ENCODE results near the gene POLR3K.
A peak's percentile ranks its signal among the peaks of the same experiment; 100 is the strongest.

Gene POLR3K

DNA sequence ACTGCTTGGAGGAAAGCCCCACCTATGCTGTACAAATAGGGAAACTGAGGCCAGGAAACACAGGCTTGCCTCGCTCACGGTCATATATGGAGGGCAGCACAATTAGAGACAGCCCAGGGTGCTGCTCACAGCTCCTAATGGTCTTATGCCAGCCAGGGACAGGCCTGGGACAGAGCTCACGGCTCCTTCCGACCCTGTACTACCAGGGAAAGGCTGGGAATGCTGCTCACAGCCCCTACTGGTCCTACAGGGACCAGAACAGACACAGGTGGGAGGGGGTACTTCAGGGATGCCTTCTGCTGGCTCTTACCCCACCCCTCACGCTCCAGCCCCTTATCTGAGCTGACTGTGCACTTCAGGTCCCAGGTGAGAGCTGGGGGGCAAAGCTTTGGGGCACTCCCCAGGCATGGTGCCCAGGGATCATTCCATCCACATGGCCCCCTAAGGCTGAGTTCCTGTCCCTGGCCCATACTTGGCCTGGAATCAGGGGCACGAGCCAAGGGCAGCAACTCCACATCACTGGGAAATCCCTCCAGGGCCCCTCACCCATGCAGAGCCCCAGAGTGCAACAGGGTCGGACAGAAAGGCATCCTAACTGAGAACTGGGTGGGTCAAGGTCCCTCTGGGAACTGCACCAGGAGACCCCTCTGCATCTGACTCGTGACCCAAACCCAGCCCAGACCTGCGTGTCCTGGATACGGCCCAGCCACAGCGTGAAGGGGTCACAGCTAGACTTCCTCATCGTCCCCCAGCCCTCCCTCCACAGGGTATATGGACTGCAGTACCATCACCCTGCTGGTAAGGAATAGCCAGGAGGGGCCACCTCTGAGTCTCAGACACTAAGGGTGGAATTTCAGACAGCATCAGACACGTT is 13.1 kb upstream of the POLR3K start:
- FAIRE-seq (no peak), DNase-seq (ENCODE audit: extremely low spot score, insufficient read length, low read depth) (no peak)

DNA sequence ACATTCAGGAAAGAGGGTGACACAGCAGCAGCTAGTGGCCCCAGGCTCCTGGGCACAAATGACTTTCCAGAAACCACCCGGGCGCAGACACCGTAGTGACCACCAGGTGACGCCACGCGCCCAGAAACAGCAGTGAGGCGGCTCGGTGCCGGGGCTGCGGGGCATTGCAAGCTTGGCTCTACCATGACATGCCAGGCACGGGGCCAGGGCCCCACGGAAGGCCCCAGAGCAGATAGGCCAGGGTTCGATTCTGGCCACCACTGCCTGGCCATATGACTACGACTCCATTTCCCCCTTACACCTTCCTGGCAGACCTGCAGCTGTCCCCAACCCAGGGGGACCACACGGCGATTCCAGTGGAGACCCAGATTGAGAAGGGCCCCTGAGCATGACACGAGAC is 12.3 kb upstream of the POLR3K start:
- FAIRE-seq, result peak; percentile 77
- peak; percentile 82 for DNase-seq (ENCODE audit: extremely low spot score, insufficient read length, low read depth)

DNA sequence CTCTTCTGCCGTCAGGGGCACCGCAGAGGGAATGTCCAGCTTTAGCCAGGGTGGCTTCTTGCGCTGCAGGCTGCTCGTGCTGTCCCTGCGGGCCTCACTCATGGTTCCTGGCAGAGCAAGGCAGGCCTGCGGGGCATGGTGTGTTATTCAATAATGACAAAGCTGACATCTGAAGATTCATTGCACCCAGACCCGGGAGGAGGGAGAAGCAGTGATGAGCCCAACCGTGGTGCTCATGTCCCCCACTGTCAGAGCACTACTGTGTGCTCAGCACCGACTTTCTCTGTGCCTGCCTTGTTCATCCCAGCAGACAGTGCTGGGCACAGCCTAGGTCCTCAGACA is 11.5 kb upstream of the POLR3K start:
- FAIRE-seq (no peak), DNase-seq (ENCODE audit: extremely low spot score, insufficient read length, low read depth) (no peak)

DNA sequence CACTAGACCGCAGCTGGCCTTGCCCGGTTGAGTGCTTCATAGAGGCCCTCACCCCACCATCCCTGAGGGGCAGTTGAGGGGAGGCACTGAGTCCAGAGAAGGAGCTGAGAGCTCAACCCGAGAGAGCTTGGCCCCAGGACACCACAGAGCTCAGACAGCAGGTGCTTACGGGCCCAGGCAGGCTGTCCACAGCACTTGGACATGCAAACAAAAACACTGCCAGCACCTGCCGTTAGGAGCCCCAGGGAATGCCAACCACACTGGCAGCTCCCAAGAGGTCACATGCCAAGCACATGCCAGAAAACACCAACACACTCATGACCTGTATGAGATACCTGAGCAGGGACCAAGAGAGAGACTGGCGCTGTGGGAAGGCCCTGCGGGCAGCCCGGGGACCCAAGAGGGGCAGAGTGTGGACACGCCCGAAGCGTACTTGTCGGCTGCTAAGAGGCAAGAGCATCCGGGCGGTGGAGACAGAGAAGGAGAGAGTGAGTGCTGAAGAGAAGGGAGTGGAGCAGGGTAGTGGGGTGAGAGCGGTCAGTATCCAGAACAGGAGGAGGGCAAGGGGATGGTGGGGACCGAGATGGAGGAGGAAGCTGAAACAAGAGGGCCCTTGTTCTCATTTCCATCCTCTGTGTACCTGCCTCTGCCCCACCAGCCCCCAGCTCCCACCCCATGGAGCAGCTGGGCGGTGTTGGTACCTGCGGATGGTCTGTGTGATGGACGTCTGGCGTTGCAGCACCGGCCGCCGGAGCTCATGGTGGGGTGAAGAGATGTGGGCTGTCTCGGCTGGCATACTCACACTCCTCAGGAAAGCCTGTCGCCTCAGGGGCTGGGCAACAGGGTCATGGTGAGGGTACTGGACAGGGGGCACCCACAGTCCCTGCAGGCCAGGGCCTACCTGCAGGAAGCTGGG is 10.8 kb upstream of the POLR3K start:
- DNase-seq (ENCODE audit: extremely low spot score, insufficient read length, low read depth) (no peak), FAIRE-seq (no peak)

DNA sequence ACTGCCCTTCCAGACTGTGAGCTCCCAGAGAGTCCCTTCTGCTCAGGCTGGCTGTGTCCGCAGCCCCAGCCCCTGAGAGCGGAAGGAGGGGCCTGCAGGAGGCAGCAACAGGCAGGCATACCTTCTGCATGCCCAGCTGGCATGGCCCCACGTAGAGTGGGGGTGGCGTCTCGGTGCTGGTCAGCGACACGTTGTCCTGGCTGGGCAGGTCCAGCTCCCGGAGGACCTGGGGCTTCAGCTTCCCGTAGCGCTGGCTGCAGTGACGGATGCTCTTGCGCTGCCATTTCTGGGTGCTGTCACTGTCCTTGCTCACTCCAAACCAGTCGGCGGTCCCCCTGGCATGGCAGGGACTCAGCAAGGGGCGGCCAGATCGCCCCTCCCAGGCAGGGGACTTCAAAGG is 10.1 kb upstream of the POLR3K start:
- no peak for FAIRE-seq
- DNase-seq (ENCODE audit: extremely low spot score, insufficient read length, low read depth), result no peak

DNA sequence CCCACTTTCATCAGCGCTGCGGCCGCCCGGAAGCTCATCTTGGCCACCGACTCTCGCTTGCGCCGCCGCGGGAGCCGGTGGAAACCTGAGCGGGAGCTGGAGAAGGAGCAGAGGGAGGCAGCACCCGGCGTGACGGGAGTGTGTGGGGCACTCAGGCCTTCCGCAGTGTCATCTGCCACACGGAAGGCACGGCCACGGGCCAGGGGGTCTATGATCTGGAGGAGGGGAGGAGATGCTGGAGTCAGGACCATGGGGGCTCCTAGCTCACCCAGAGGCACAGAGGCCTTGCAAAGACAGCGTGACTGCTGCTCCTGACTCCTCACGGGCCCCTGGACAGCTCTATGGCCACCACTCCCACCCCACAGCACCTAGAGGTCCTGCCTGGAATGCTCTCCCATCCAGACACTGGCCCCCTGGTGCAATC is 9.6 kb upstream of the POLR3K start:
- FAIRE-seq, result no peak

DNA sequence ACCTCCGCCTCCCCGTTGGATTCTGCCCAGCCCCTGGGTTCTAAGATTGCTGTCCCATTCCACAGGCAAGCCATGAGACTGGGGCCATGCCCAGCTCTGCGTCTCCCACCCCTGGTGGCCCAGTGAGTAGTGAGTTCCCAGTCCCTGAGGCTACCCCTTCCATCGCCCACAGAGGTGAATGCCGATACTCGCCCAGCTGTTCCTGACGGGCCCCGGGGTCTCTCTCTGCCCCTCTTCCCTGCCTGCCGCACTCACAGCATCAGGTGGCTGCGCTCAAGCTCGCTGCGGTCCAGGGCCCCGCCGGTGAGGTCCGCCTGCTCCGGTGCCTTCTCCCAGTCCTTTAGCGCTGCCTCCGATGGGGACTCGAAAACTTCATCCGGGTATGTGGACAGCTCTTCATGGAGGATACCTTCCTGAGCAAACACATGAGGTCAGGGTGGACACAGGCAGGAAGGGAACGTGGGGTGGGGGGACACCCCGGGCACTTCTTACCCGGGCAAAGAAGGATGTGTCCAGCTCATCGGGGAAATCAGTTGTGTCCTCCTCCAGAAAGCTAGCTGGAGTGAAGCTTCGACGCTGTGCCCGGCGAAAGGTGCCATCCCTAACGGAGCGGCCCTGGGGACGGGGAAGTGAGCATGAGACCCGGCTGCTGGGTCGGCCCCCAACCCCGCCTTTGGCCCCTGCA is 9.0 kb upstream of the POLR3K start:
- no peak for DNase-seq (ENCODE audit: extremely low spot score, insufficient read length, low read depth)
- no peak for FAIRE-seq

More for the DNA sequence above, 9.6 kb upstream of the POLR3K start:
- DNase-seq (ENCODE audit: extremely low spot score, insufficient read length, low read depth), result no peak

DNA sequence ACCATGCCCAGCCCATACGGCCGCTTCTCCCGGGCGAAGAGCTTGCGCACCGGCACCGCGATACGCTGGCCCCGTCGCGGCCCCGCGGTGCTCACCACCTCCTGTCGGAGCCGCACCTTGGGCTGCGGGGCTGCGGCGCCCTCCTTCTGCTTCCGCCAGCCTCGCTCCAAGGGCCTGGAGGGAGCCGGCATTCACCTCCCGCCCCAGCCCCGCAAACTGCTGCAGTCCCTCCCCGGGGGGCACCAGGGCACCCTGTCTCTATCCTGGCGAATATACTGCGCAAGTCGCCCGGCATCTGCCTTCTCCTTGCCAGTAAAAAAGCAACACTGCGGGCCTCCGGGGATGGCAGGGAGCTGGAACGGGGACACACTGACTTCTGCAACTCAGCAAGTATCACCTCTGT is 8.5 kb upstream of the POLR3K start:
- no peak for DNase-seq (ENCODE audit: extremely low spot score, insufficient read length, low read depth)
- no peak for FAIRE-seq

DNA sequence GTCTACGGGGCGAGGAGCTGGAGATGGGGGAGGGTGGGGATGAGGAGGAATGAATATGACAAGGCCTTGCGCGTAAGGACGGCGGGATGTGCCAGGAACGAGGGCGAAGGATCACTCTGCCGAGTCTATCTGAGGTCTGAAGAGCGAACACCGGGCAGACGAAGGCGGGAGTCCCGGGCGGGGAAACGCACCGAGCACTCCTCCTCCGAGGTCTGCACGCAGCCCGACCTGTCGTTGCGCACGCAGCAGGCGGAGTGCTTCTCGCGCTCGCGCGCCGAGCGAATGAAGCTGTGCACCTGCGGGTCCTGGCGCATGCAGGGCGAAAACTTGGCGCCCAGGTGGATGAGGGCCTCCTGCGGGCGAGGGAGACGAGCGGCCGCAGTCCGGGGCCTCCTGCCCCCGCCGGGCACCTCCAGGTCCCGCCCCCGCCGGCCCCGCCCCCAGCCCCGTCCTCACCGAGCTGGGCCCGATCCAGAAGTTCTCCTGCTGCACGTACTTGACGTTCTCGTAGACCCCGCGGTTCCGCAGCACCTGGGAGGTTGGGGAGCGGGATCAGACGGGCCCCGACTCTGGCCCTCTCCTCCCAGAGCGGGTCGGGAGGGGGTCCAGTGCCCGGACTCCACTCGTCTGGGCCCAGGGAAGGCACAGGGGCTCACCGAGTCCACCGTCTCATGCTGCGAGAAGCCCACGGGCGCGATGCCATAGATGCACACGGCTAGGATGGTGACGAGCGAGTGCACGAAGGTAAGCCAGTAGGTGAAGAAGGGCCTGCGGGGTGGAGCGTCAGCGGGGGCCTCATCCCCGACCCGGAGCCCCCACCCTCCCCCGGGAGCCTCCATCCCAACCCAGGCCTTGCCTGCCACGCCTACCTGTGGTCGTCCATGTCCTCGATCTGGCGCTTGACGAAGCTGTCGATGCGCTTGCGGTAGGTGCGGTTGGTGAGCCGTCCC is 7.8 kb upstream of the POLR3K start:
- no peak for DNase-seq (ENCODE audit: extremely low spot score, insufficient read length, low read depth)
- FAIRE-seq, result no peak

DNA sequence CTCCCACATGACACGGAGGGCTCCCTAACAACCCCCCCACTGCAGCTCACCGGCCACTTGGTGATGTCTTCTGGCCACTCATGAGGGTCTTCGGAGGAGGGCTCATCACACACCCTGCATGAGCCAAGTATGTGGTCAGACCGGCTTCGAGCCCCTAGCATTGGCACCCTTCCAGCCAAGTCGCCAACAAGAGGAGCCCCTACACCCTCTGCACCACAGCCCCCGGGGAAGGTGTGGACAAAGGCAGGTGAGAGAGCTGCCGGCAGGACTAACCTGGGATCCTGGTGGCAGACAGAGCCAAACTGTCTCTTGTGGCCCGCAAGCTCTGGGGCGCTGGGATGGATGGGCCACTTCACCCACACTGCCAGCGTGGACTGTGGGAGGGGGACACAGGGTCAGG is 6.8 kb upstream of the POLR3K start:
- DNase-seq (ENCODE audit: extremely low spot score, insufficient read length, low read depth) (no peak), FAIRE-seq (no peak)

DNA sequence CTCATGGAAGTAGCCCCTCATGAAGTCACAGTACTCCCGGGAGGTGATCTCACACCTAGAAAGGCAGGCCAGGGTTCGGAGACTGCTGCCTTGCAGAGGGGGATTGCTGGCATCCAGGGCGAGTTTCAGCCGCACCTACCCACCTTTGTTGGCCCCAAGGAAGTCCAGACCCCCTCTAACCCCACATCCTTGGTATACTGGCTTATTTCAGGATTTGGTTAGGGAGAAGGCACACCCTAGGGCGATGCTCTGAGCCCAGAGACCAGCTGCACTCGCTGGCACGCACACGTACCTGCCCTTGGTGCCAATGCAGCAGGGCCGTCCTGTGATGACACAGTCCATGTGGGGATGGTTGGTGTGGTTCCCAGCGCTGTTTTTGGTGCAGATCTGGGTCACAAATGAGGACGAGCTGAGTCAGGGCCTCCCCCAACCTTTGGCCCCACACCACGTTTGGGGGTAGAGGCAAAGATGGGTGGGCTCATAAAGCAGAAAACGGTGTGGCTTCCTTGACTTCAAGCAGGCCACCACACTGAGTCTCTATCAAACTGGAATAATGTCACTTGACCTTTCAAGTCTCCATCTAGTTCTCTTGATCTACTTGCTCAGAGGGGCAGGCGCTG is 6.1 kb upstream of the POLR3K start:
- FAIRE-seq (no peak), DNase-seq (ENCODE audit: extremely low spot score, insufficient read length, low read depth) (no peak)

DNA sequence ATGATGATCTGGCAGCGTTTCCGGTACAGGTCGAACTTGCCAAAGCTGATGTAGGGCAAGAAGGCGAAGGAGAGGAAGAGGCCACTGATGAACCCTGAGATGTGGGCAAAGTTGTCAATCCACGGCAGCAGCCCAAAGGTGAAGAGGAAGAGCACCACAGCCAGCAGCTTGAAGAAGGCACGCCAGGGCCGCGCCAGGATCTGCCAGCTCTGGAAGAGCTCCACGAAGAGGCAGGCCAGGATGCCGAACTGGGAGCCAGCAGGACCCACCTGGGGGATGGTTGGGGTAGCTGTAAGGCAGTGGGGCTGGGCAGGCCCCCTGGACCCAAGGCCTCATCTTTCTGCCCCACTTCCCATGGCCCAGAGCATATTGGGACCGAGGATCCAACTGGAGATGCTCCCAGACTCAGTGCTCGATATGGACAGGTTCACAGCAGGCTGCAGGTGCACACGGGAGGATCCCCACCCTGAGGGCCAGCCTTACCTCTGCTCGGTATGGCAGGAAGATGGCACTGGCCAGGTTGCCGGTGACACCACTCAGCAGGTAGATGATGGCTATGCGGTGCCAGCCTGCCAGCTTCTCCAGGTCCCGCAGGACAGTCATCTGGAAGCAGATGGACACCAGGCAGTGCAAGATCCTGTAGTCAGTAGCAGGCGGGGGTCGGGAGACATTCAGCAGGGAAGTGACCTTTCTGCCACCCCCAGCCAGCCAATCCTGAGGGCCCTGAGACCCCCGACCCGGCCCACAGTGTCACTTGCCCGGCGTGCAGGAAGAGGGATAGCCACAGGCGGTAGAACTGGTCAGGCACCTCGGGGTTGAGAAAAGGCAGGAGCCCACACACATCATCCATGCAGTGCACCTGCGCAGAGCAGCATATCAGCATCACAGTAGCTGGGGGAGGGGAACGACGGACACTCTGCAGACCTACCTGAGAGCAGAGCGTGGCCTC is 5.4 kb upstream of the POLR3K start:
- DNase-seq (ENCODE audit: extremely low spot score, insufficient read length, low read depth) (no peak), FAIRE-seq (no peak)

DNA sequence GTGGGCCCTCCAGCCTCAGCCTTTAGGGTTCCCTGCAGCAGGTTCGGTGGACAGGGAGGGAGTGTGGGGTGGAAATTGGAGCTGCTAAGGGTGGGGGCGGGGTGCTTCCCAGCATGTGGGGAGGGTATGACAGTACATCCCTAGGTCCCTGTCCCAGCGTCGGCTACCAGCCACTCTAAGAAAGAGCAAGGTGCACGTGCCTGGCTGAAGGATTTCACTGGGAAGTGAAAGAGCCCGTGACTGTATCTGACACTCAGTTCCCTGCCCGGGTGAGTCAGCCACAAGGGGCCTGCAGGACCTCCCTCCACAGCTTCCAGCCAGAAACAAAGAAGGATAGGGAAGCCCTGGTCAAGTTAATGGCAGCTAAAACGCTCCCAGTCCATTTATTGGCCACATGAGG is 4.3 kb upstream of the POLR3K start:
- no peak for FAIRE-seq

DNA sequence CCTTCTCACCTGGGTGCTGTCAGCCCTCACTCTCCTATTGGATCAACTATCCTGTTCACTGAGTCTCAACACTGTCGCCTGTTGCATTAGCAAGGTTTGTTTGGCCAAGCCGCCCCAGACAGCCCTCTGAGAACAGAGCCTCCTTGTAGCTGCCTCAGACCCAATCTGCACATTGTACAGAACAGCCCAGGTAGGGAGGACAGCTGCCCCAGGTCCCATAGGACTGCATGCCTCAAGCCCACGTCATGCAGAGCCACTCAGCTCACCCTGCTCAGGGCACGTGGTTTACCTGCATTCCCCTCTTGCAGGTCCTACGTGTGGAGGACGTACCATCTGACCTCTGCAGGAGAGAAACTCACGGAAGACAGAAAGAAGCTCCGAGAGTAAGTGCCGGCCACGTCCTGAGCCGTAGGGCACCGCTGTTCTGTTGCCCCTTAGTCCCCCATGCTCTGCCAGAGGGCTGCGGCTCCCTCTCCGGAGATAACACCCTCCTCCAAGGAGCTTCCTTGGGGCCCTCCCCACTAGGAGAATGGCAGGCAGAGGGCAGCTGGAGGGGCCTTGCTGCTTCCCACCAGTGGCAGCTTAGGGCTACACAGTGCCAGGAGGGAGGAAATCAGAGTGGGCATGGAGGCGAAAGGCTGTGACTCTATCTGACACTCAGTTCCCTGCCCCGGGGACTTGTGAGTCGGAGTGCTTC is 3.0 kb upstream of the POLR3K start:
- FAIRE-seq, result no peak
- no peak for DNase-seq (ENCODE audit: extremely low spot score, insufficient read length, low read depth)

More for the DNA sequence above, 4.3 kb upstream of the POLR3K start:
- DNase-seq (ENCODE audit: extremely low spot score, insufficient read length, low read depth), result no peak

DNA sequence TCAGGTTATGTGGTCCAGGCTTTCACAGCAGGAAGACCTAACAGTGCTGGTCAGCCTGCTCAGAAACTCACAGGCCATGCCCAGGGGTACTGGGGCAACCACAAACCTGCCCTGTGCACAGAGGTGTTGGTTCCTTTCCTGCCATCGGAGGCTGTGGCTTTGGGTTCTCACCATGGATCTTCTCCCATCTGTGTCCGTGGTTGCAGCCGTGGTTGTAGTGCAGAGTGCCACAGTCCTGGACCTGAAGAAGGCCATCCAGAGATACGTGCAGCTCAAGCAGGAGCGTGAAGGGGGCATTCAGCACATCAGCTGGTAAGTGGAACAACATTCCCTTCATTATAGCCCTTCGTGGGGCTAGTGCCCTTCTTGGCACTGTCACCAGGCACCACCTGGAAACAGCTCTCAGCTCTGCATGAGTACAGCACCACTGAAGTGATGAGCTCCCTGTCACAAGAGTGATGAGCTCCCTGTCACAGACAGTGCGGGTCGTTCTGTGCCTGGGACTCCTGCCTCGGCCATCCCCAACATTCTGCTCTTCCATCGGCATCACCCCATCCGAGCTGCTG is 2.2 kb upstream of the POLR3K start:
- FAIRE-seq (no peak), DNase-seq (ENCODE audit: extremely low spot score, insufficient read length, low read depth) (no peak)

DNA sequence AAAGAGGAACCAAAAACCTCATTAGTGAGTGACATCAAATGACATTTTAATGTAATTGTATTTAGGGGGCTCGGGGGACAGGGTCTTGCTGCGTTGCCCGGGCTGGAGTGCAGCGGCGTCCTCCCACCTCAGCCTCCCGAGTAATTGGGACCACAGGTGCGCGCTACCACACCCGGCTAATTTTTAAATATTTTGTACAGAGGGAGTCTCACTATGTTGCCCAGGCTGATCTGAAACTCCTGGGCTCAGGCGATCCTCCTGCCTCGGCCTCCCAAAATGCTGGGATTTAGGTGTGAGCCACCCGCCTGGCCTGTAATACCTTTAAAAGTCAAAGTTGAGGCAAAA is 801 bp upstream of the POLR3K start:
- DNase-seq (ENCODE audit: extremely low spot score, insufficient read length, low read depth) (no peak), FAIRE-seq (peak; percentile 38)

All from GM18507 (cell line).